Activated CD8-positive, alpha-beta memory T cell treated with anti-CD3 and anti-CD28 coated beads, Interleukin-2, amount 50 U/mL, for 24 hours (primary cell): ENCODE measurements around the gene ENTPD5.
"Not testable (repeated sequence)": the region's sequence is repeated elsewhere in the genome, so short reads cannot be mapped to it uniquely, and the experiment has no call there.

Experiments used
- DNase-seq: peaks from one replicate; pipeline ENCODE4 v3.0.0-alpha.2; 2020; ENCODE audit errors: extremely low read depth

The ENTPD5 gene

GRCh38 chr14:74005664-74006063 is 13.4 kb downstream of the ENTPD5 start:
- not testable (repeated sequence) for DNase-seq

GRCh38 chr14:73998726-73999125 is 20.4 kb downstream of the ENTPD5 start:
- no peak for DNase-seq

GRCh38 chr14:73997944-73998447 is 21.1 kb downstream of the ENTPD5 start:
- DNase-seq: no peak

- DNase-seq: no peak
Measured at GRCh38 chr14:73997108-73997943, 21.8 kb downstream of the ENTPD5 start.

- DNase-seq: no peak
Measured at GRCh38 chr14:73996731-73997107, 22.4 kb downstream of the ENTPD5 start.

GRCh38 chr14:73995977-73996378 is 23.1 kb downstream of the ENTPD5 start:
- DNase-seq: no peak

GRCh38 chr14:73994926-73995325 is 24.2 kb downstream of the ENTPD5 start:
- DNase-seq: not testable (repeated sequence)

- no peak for DNase-seq
Measured at GRCh38 chr14:73991092-73991491, 28.0 kb downstream of the ENTPD5 start.

GRCh38 chr14:73988656-73989055 is 30.4 kb downstream of the ENTPD5 start:
- DNase-seq: not testable (repeated sequence)

- DNase-seq: no peak
Measured at GRCh38 chr14:73988065-73988464, 31.0 kb downstream of the ENTPD5 start.

GRCh38 chr14:73977896-73978295 is 41.2 kb downstream of the ENTPD5 start:
- no peak for DNase-seq

- DNase-seq: no peak
Measured at GRCh38 chr14:73976125-73976524, 43.0 kb downstream of the ENTPD5 start.

GRCh38 chr14:73973497-73973896 is 45.6 kb downstream of the ENTPD5 start:
- DNase-seq: no peak

GRCh38 chr14:73968885-73969284 is 50.2 kb downstream of the ENTPD5 start:
- DNase-seq: no peak

- DNase-seq: no peak
Measured at GRCh38 chr14:73965216-73965615, 53.9 kb downstream of the ENTPD5 start.

GRCh38 chr14:73961192-73961591 is 57.9 kb downstream of the ENTPD5 start:
- DNase-seq: no peak

- no peak for DNase-seq
Measured at GRCh38 chr14:73958591-73958990, 60.5 kb downstream of the ENTPD5 start.

- DNase-seq: no peak
Measured at GRCh38 chr14:73955674-73956073, 63.4 kb downstream of the ENTPD5 start.

- no peak for DNase-seq
Measured at GRCh38 chr14:73953731-73954130, 65.4 kb downstream of the ENTPD5 start.

GRCh38 chr14:73949752-73950734 is 69.0 kb downstream of the ENTPD5 start, which contains the start of the genes COQ6 and FAM161B:
COQ6 (plus strand) TSS chr14:73950302; CDS start chr14:73950333, 31 bp downstream.
FAM161B (minus strand) TSS chr14:73950094; CDS start chr14:73950026, 68 bp downstream.
- DNase-seq: peak; percentile 85

- no peak for DNase-seq
Measured at GRCh38 chr14:73945159-73945670, 73.9 kb downstream of the ENTPD5 start.
